Measurements from ENCODE around the gene TEX51. TPM values are rescaled to one million over a fixed set of nuclear protein-coding genes. Genes with fewer than 3 reads are reported as not detected.

The TEX51 gene
- total RNA-seq, 1 donor from 2014 or later, result not detected

GRCh38 chr2:126916744-126917143 is 18.1 kb downstream of the TEX51 start:
- no peak for TF ChIP-seq CTCF (conservative IDR thresholded peaks at IDR 0.05)

DNA sequence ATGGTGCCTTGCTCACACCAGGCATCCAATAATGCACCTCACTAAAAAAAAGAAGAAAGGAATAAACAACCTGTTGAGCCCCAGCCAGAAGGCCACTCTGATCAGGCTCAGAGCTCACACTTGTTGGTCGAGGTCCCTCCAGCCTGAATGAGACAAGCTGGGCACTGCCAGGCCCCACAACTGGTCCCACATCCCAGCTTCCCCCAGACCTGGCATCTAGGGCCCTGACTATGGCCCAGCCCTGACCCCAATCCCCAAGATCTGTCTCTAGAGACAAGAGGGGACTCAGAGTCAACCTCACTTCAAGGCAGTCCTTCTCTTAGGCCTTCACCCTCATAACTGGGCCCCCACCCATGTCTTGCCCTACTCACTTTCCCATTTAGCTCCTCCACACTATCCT is 22.4 kb downstream of the TEX51 start:
- no peak for TF ChIP-seq CTCF (conservative IDR thresholded peaks at IDR 0.05)
- H3K27ac Mint-ChIP-seq (ENCODE audit: unreplicated experiment), result no peak overlapping the region
- no peaks in the 10 kb centered on the region for H3K4me1 Mint-ChIP-seq
- DNase-seq (ENCODE audit: low read depth, low spot score), result no peak
- peaks cover 11% of the 10 kb centered on the region for H3K9me3 Mint-ChIP-seq
- H3K36me3 Mint-ChIP-seq (ENCODE audit: low read depth), result peaks cover 4% of the 10 kb centered on the region
- H3K27me3 Mint-ChIP-seq (ENCODE audit: low read depth), result no peaks in the 10 kb centered on the region
- H3K4me3 Mint-ChIP-seq, result no peak overlapping the region

More at GRCh38 chr2:126916744-126917143, 18.1 kb downstream of the TEX51 start:
- Mint-ChIP-seq H3K27me3 (ENCODE audit: low read depth) (no peaks in the 10 kb centered on the region), H3K36me3 (ENCODE audit: low read depth) (no peaks in the 10 kb centered on the region), H3K4me1 (no peaks in the 10 kb centered on the region), H3K27ac (ENCODE audit: unreplicated experiment) (no peak overlapping the region), H3K9me3 (no peaks in the 10 kb centered on the region), H3K4me3 (no peak overlapping the region)
- no peak for DNase-seq (ENCODE audit: low read depth, low spot score)

GRCh38 chr2:126930970-126931590 is 32.4 kb downstream of the TEX51 start:
- no peak for DNase-seq (ENCODE audit: low read depth, low spot score)
- H3K4me1 Mint-ChIP-seq, result no peaks in the 10 kb centered on the region
- H3K27ac Mint-ChIP-seq (ENCODE audit: unreplicated experiment), result no peak overlapping the region

DNA sequence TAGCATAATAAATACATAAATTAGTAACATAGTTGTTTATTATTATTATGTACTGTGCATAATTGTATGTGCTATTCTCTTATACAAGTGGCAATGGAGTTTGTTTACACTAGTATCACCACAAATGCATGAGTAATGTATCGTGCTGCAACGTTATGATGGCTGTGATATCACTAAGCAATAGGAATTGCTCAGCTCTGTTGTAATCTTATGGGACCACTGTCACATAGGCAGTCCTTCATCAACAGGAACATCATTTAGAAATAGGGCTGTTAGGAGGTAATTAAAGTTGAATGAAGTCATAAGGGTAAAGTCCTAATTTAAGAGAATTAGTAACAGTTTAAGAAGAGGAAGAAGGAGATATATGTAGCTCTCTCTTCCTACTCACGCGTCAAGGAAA is 33.8 kb downstream of the TEX51 start:
- no peak for TF ChIP-seq CTCF (conservative IDR thresholded peaks at IDR 0.05)
- Mint-ChIP-seq H3K36me3 (ENCODE audit: low read depth) (peaks cover 3% of the 10 kb centered on the region), H3K4me3 (no peak overlapping the region), H3K4me1 (no peaks in the 10 kb centered on the region), H3K27ac (ENCODE audit: unreplicated experiment) (no peak overlapping the region), H3K27me3 (ENCODE audit: low read depth) (no peaks in the 10 kb centered on the region), H3K9me3 (peaks cover 2% of the 10 kb centered on the region)
- no peak for DNase-seq (ENCODE audit: low read depth, low spot score)

More at GRCh38 chr2:126930970-126931590, 32.4 kb downstream of the TEX51 start:
- Mint-ChIP-seq H3K9me3 (peaks cover 8% of the 10 kb centered on the region), H3K36me3 (ENCODE audit: low read depth) (peaks cover 3% of the 10 kb centered on the region), H3K27me3 (ENCODE audit: low read depth) (no peaks in the 10 kb centered on the region), H3K4me3 (no peak overlapping the region)
- no peak for TF ChIP-seq CTCF (conservative IDR thresholded peaks at IDR 0.05)

GRCh38 chr2:126932966-126933710 is 34.4 kb downstream of the TEX51 start:
- no peaks in the 10 kb centered on the region for H3K4me1 Mint-ChIP-seq
- no peak overlapping the region for H3K4me3 Mint-ChIP-seq
- TF ChIP-seq CTCF (conservative IDR thresholded peaks at IDR 0.05), result no peak
- H3K36me3 Mint-ChIP-seq (ENCODE audit: low read depth), result peaks cover 3% of the 10 kb centered on the region
- no peaks in the 10 kb centered on the region for H3K27me3 Mint-ChIP-seq (ENCODE audit: low read depth)
- DNase-seq (ENCODE audit: low read depth, low spot score), result no peak
- H3K9me3 Mint-ChIP-seq, result no peaks in the 10 kb centered on the region
- H3K27ac Mint-ChIP-seq (ENCODE audit: unreplicated experiment), result no peak overlapping the region

Data from neural crest cell (in vitro differentiated cells).